ENCODE data around the gene HMGCR.

- TF ChIP-seq CTCF (conservative IDR thresholded peaks at IDR 0.05 in 1 of 2, IDR thresholded peaks at IDR 0.05 in 1 of 2; ENCODE audit: extremely low read depth in 1 of 2, insufficient read depth in 1 of 2, low read depth in 1 of 2, low read length in 2 of 2) (no peak), EZH2 (IDR thresholded peaks at IDR 0.05; ENCODE audit: borderline replicate concordance, low read length) (no peak)
These were observed 27.7 kb downstream of the HMGCR start for GRCh38 chr5:75364571-75365280.

All from mammary epithelial cell (primary cell).